B cell (primary cell): ENCODE results near the gene SIGMAR1. TPM values are rescaled to one million over a fixed set of nuclear protein-coding genes. Genes with fewer than 3 reads are reported as not detected.

ENCODE experiments used
- ATAC-seq: fragments of 200-7000 bp; cut with Tn5 transposase; one replicate; pipeline ENCODE4 v1.10.0; 2021; ENCODE audit warnings: low read depth, mild to moderate bottlenecking, moderate number of reproducible peaks, moderate library complexity
- CTCF ChIA-PET: fragments of 350-600 bp; sonication (Branson Sonifier 250); formaldehyde crosslinking; loops from one replicate; lab custom pipeline; 2021; ENCODE audit warnings: antibody characterized with exemption, inconsistent platforms; lab: Charles Lee
- POLR2A ChIA-PET: fragments of 350-600 bp; sonication (Branson Sonifier 250); formaldehyde crosslinking; loops from one replicate; lab custom pipeline; 2021; ENCODE audit warnings: antibody characterized with exemption; lab: Charles Lee
- DNase-seq: peaks from one replicate; pipeline ENCODE4 v3.0.0; 2013
- H2AFZ ChIP-seq: 2 replicates; pipeline ENCODE4 v1.6.1; 2012; ENCODE audit warnings: mild to moderate bottlenecking, low read depth, low read length; ENCODE audit not compliant: insufficient read depth, poor library complexity, severe bottlenecking
- H3K27ac ChIP-seq, 2 donors: 1 replicate in 1 of 2; 2 replicates in 1 of 2; pipeline ENCODE4 v1.5.1; 2012 to 2013; ENCODE audit warnings: low read length in 2 of 2, mild to moderate bottlenecking in 2 of 2, moderate library complexity in 1 of 2
- H3K27me3 ChIP-seq, 4 experiments: fragments of 200-600 bp in 1 of 4; sonication (generic) in 1 of 4; replicated peaks in 1 of 4; 1 replicate in 2 of 4; 2 replicates in 2 of 4; pipeline versions ENCODE4 v1.6.1 to v1.7.0; 2013 to 2016; ENCODE audit warnings: low read length in 3 of 4, mild to moderate bottlenecking in 2 of 4, mixed read lengths in 1 of 4, moderate library complexity in 1 of 4; ENCODE audit not compliant: insufficient read depth in 4 of 4, control insufficient read depth in 3 of 4; ENCODE audit errors: control extremely low read depth in 1 of 4
- H3K36me3 ChIP-seq, 2 experiments: replicated peaks in 1 of 2; 1 replicate in 1 of 2; 2 replicates in 1 of 2; pipeline versions ENCODE4 v1.6.1 to v1.7.1; 2013; ENCODE audit warnings: low read length in 1 of 2; ENCODE audit not compliant: insufficient read depth in 2 of 2, control insufficient read depth in 1 of 2; ENCODE audit errors: control extremely low read depth in 1 of 2, extremely low read depth in 1 of 2
- H3K4me1 ChIP-seq, 2 donors: fragments of 200-600 bp in 1 of 2; sonication (generic) in 1 of 2; 1 replicate in 1 of 2; 2 replicates in 1 of 2; pipeline versions ENCODE4 v1.5.1 to v1.6.1; 2013 to 2017; ENCODE audit warnings: low read length in 2 of 2; ENCODE audit not compliant: control insufficient read depth in 2 of 2, insufficient read depth in 2 of 2
- H3K4me2 ChIP-seq: replicated peaks from 2 replicates; pipeline ENCODE3; 2012; ENCODE audit warnings: mild to moderate bottlenecking, low read depth, low read length; ENCODE audit not compliant: poor library complexity, severe bottlenecking
- H3K4me3 ChIP-seq, 5 experiments: fragments of 200-600 bp in 1 of 5; sonication (generic) in 1 of 5; 1 replicate in 3 of 5; 2 replicates in 2 of 5; pipeline versions ENCODE4 v1.5.1 to v1.7.0; 2011 to 2016; ENCODE audit warnings: low read length in 4 of 5, mild to moderate bottlenecking in 4 of 5, low read depth in 2 of 5, control low read depth in 1 of 5, moderate library complexity in 1 of 5; ENCODE audit not compliant: insufficient read depth in 1 of 5; ENCODE audit errors: control extremely low read depth in 1 of 5, extremely low read depth in 1 of 5
- H3K79me2 ChIP-seq: fragments of 200-600 bp; sonication (generic); one replicate; pipeline ENCODE4 v1.6.0; 2016; ENCODE audit warnings: low read length; ENCODE audit not compliant: control insufficient read depth, insufficient read depth
- H3K9ac ChIP-seq: fragments of 200-600 bp; sonication (generic); 2 replicates; pipeline ENCODE4 v1.6.1; 2017; ENCODE audit warnings: mild to moderate bottlenecking, low read length, moderate library complexity
- H3K9me3 ChIP-seq, 3 donors: one replicate each; pipeline versions ENCODE4 v1.6.1 to v1.7.1; 2013; ENCODE audit warnings: low read length in 2 of 3; ENCODE audit not compliant: control insufficient read depth in 2 of 3, insufficient read depth in 1 of 3; ENCODE audit errors: control extremely low read depth in 1 of 3
- H4K20me1 ChIP-seq: 2 replicates; pipeline ENCODE4 v1.6.0; 2012; ENCODE audit warnings: mild to moderate bottlenecking, low read length; ENCODE audit not compliant: insufficient read depth, control insufficient read depth, poor library complexity, severe bottlenecking
- H3K27ac Mint-ChIP-seq: one replicate; pipeline ENCODE4 v1.8.0; 2021; ENCODE audit warnings: mixed read lengths
- H3K27me3 Mint-ChIP-seq: one replicate; pipeline ENCODE4 v1.8.0; 2021; ENCODE audit warnings: mixed read lengths
- H3K4me1 Mint-ChIP-seq: one replicate; pipeline ENCODE4 v1.8.0; 2021; ENCODE audit warnings: mixed read lengths
- H3K4me3 Mint-ChIP-seq: one replicate; pipeline ENCODE4 v1.8.0; 2021; ENCODE audit warnings: mixed read lengths
- H3K9me3 Mint-ChIP-seq: one replicate; pipeline ENCODE4 v1.8.0; 2022; ENCODE audit warnings: mixed read lengths; ENCODE audit not compliant: insufficient read depth
- EZH2 ChIP-seq: IDR thresholded peaks from 2 replicates; pipeline ENCODE4 v1.6.1; 2012; ENCODE audit warnings: borderline replicate concordance, low read depth, mild to moderate bottlenecking, moderate library complexity, low read length; ENCODE audit not compliant: insufficient read depth, poor library complexity, severe bottlenecking
- WGBS: methylation state at CpG from one replicate; pipeline ENCODE4 v1.1.5; 2013; ENCODE audit warnings: missing lambda C conversion rate; ENCODE audit not compliant: insufficient coverage; 5-methylcytosine and 5-hydroxymethylcytosine counted together
- intact Hi-C: fragments of 100-400 bp; cut with micrococcal nuclease; formaldehyde crosslinking; loops from one replicate; pipeline ENCODE4 v1.10.0; 2022
- polyA plus RNA-seq: library from polyadenylated mRNA; depleted of rRNA; stranded (reverse); fragments of >200 nt; gene quantifications from 2 replicates; pipeline ENCODE4 v1.2.3, GENCODE V29; 2012
- total RNA-seq, 2 donors: library from RNA; stranded (reverse); fragments of 120-200 nt in 1 of 2; gene quantifications; 1 replicate in 1 of 2; 2 replicates in 1 of 2; pipeline versions ENCODE4 v1.2.3 to v1.2.4, GENCODE V29; 2013 to 2022
- TF ChIP-seq, protein P1 (sequence below): fragments of 200-600 bp; IDR thresholded peaks from one replicate; pipeline ENCODE4 v1.8.0; 2022; ENCODE audit warnings: antibody characterized with exemption, mild to moderate bottlenecking

Gene SIGMAR1
- total and polyA plus RNA-seq, 2 donors (not counting 1 experiment from before 2014, with no cell fraction given) = 21.4 to 30.7 TPM

DNA sequence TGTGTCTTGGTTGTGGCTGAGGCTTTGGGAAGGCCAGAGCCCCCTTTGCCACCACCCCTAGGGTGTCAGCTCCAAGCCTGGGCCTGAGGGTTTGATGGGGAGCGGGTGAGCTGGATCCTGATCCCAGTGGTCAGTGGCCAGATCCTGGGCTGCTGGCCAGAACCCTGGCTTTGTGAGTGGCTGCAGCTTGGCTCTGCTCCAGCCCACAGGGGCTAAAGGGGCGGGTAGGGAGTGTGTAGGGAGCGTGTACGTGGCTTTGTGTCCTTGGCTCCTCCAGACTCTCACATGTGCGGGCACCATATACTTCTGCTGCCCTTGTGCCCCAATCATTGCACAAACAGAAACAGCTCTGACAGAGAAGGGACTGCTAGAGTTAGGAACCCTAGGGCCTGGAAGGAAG, 13.2 kb upstream of the SIGMAR1 start:
- peaks cover 3% of the 10 kb centered on the region for H3K27me3 Mint-ChIP-seq
- Histone ChIP-seq H3K9me3 (no peaks in the 10 kb centered on the region), H3K4me1 (peaks cover 16 to 17% of the 10 kb centered on the region in 2 donors), H3K27me3 (no peaks in the 10 kb centered on the region), H4K20me1 (peaks cover 14% of the 10 kb centered on the region), H3K27ac (no peak overlapping the region), H3K4me3 (no peak overlapping the region), H3K36me3 (peaks cover 0 to 18% of the 10 kb centered on the region in 2 experiments), H3K4me2 (no peak overlapping the region), H2AFZ (no peak overlapping the region), H3K79me2 (peaks cover 19% of the 10 kb centered on the region), H3K9ac (no peak overlapping the region)
- intact Hi-C loops = no loop called here
- DNase-seq (no peak), ATAC-seq (no peak)
- TF ChIP-seq, protein P1, sequence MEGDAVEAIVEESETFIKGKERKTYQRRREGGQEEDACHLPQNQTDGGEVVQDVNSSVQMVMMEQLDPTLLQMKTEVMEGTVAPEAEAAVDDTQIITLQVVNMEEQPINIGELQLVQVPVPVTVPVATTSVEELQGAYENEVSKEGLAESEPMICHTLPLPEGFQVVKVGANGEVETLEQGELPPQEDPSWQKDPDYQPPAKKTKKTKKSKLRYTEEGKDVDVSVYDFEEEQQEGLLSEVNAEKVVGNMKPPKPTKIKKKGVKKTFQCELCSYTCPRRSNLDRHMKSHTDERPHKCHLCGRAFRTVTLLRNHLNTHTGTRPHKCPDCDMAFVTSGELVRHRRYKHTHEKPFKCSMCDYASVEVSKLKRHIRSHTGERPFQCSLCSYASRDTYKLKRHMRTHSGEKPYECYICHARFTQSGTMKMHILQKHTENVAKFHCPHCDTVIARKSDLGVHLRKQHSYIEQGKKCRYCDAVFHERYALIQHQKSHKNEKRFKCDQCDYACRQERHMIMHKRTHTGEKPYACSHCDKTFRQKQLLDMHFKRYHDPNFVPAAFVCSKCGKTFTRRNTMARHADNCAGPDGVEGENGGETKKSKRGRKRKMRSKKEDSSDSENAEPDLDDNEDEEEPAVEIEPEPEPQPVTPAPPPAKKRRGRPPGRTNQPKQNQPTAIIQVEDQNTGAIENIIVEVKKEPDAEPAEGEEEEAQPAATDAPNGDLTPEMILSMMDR = no peak
- no peak for TF ChIP-seq EZH2
- POLR2A ChIA-PET = no interaction called here
- WGBS = 100% methylated on average over 4 of the region's 5 CpGs
- CTCF ChIA-PET = no interaction called here
- H3K27ac Mint-ChIP-seq = no peak overlapping the region
- no peak overlapping the region for H3K4me3 Mint-ChIP-seq
- H3K9me3 Mint-ChIP-seq = no peaks in the 10 kb centered on the region
- H3K4me1 Mint-ChIP-seq = peaks cover 39% of the 10 kb centered on the region

DNA sequence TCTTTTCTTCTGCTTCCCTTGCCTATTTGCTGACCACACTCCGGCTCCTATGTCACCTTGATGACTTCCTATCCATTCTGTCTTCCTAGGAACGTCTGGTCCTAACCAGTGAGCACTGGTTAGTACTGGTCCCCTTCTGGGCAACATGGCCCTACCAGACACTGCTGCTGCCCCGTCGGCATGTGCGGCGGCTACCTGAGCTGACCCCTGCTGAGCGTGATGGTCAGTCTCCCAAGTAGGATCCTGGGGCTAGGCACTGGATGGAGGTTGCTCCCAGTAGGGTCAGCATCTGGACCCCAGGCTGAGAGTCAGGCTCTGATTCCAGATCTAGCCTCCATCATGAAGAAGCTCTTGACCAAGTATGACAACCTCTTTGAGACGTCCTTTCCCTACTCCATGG, 11.1 kb upstream of the SIGMAR1 start:
- POLR2A ChIA-PET = no interaction called here
- Histone ChIP-seq H3K4me3 (no peak overlapping the region), H3K4me2 (no peak overlapping the region), H3K36me3 (peaks cover 0 to 18% of the 10 kb centered on the region in 2 experiments), H2AFZ (no peak overlapping the region), H3K27me3 (no peaks in the 10 kb centered on the region), H3K4me1 (peaks cover 16 to 17% of the 10 kb centered on the region in 2 donors), H3K27ac (no peak overlapping the region), H3K79me2 (peaks cover 19% of the 10 kb centered on the region), H4K20me1 (peaks cover 14% of the 10 kb centered on the region), H3K9me3 (no peaks in the 10 kb centered on the region), H3K9ac (no peak overlapping the region)
- CTCF ChIA-PET = interaction anchor here (0.9 to 3.3 kb wide), 4 partner anchors 11 to 54 kb away, joined by 3 to 36 read pairs (median 26); partner anchors contain the start of genes CCL27 and SIGMAR1
- Mint-ChIP-seq H3K4me3 (peak overlapping the region; percentile 44), H3K27ac (no peak overlapping the region), H3K9me3 (no peaks in the 10 kb centered on the region), H3K27me3 (no peaks in the 10 kb centered on the region), H3K4me1 (peaks cover 39% of the 10 kb centered on the region)
- intact Hi-C loops = no loop called here
- TF ChIP-seq, protein P1 = no peak
- TF ChIP-seq EZH2 = no peak
- DNase-seq = no peak
- no peak for ATAC-seq
- WGBS = 96% methylated on average over 8 of the region's 8 CpGs
